IMR-90 (cell line): Measurements from ENCODE around the gene HMGB3. TPM values are rescaled to one million over a fixed set of nuclear protein-coding genes. Genes with fewer than 3 reads are reported as not detected.

Experiments
- ATAC-seq: fragments of 200-7000 bp; cut with Tn5 transposase; 2 replicates; pipeline ENCODE4 v1.9.1; 2020; ENCODE audit warnings: low read depth, mild to moderate bottlenecking, moderate library complexity
- BruUV-seq: library from RNA; stranded (reverse); fragments of 400-500 nt; replicated peaks from 2 replicates; lab custom pipeline; 2021; lab: Mats Ljungman, UMichigan
- CTCF ChIA-PET: fragments of 300-600 bp; formaldehyde crosslinking; extraction: SDS; loops from one replicate; lab custom pipeline; 2021; ENCODE audit warnings: antibody characterized with exemption; lab: Yijun Ruan, JAX
- POLR2A ChIA-PET: fragments of 300-600 bp; sonication (Branson Sonifier 250); formaldehyde crosslinking; loops from one replicate; lab custom pipeline; 2022; ENCODE audit warnings: antibody characterized with exemption; ENCODE audit not compliant: unreplicated experiment; lab: Charles Lee
- DNase-seq: peaks from one replicate; pipeline ENCODE4 v3.0.0; 2013
- H2AFZ ChIP-seq: replicated peaks from 2 replicates; pipeline ENCODE3; 2013; ENCODE audit warnings: low read length, mild to moderate bottlenecking; ENCODE audit not compliant: poor library complexity
- H2AK5ac ChIP-seq: 2 replicates; pipeline ENCODE4 v1.6.1; 2013; ENCODE audit warnings: low read depth, low read length, inconsistent platforms
- H2AK9ac ChIP-seq: replicated peaks from 2 replicates; pipeline ENCODE3; 2013; ENCODE audit warnings: mild to moderate bottlenecking, low read depth, low read length, moderate library complexity; ENCODE audit not compliant: poor library complexity
- H2BK120ac ChIP-seq: 2 replicates; pipeline ENCODE4 v1.6.1; 2013; ENCODE audit warnings: low read depth, low read length, inconsistent platforms
- H2BK15ac ChIP-seq: 3 replicates; pipeline ENCODE4 v1.6.1; 2013; ENCODE audit warnings: low read depth, low read length, inconsistent platforms
- H2BK20ac ChIP-seq: 2 replicates; pipeline ENCODE4 v1.6.1; 2013; ENCODE audit warnings: low read depth, mild to moderate bottlenecking, inconsistent platforms, low read length, moderate library complexity
- H2BK5ac ChIP-seq: 2 replicates; pipeline ENCODE4 v1.6.1; 2013; ENCODE audit warnings: mild to moderate bottlenecking, low read depth, low read length, inconsistent platforms; ENCODE audit not compliant: poor library complexity, severe bottlenecking
- H3K14ac ChIP-seq: replicated peaks from 2 replicates; pipeline ENCODE4 v1.6.1; 2013; ENCODE audit warnings: low read depth, low read length, inconsistent platforms
- H3K18ac ChIP-seq: 2 replicates; pipeline ENCODE4 v1.6.1; 2013; ENCODE audit warnings: low read depth, low read length, control low read depth
- H3K23ac ChIP-seq: 2 replicates; pipeline ENCODE4 v1.6.1; 2013; ENCODE audit warnings: low read depth, low read length, inconsistent platforms
- H3K27ac ChIP-seq: 2 replicates; pipeline ENCODE4 v1.5.1; 2013; ENCODE audit warnings: mild to moderate bottlenecking, control low read depth, low read length; ENCODE audit not compliant: insufficient read depth
- H3K27me3 ChIP-seq: 2 replicates; pipeline ENCODE4 v1.6.1; 2013; ENCODE audit warnings: low read length; ENCODE audit not compliant: control insufficient read depth, insufficient read depth
- H3K36me3 ChIP-seq: 2 replicates; pipeline ENCODE4 v1.6.1; 2013; ENCODE audit warnings: low read length, mixed read lengths; ENCODE audit not compliant: control insufficient read depth, insufficient read depth
- H3K4ac ChIP-seq: 2 replicates; pipeline ENCODE4 v1.6.1; 2013; ENCODE audit warnings: low read depth, low read length, inconsistent platforms
- H3K4me1 ChIP-seq: 2 replicates; pipeline ENCODE4 v1.6.1; 2013; ENCODE audit warnings: low read length, mixed read lengths; ENCODE audit not compliant: control insufficient read depth, insufficient read depth
- H3K4me2 ChIP-seq: 2 replicates; pipeline ENCODE4 v1.6.1; 2013; ENCODE audit warnings: low read depth, mild to moderate bottlenecking, control low read depth, low read length, moderate library complexity
- H3K4me3 ChIP-seq: 2 replicates; pipeline ENCODE4 v1.5.1; 2013; ENCODE audit warnings: low read depth, mild to moderate bottlenecking, control low read depth, low read length, moderate library complexity; ENCODE audit not compliant: insufficient read depth
- H3K56ac ChIP-seq: 2 replicates; pipeline ENCODE4 v1.6.1; 2013; ENCODE audit warnings: low read length, inconsistent platforms; ENCODE audit not compliant: insufficient read depth; ENCODE audit errors: extremely low read depth
- H3K79me1 ChIP-seq, 2 experiments: 2 replicates each; pipeline ENCODE4 v1.6.1; 2013; ENCODE audit warnings: low read length in 2 of 2, inconsistent platforms in 1 of 2, low read depth in 1 of 2
- H3K9ac ChIP-seq: 2 replicates; pipeline ENCODE4 v1.6.1; 2013; ENCODE audit warnings: low read depth, low read length, control low read depth
- H3K9me1 ChIP-seq: 2 replicates; pipeline ENCODE4 v1.6.1; 2013; ENCODE audit warnings: low read length, inconsistent platforms; ENCODE audit not compliant: insufficient read depth
- H3K9me3 ChIP-seq: 2 replicates; pipeline ENCODE4 v1.6.1; 2013; ENCODE audit warnings: low read length; ENCODE audit not compliant: control insufficient read depth, insufficient read depth
- H4K20me1 ChIP-seq: 2 replicates; pipeline ENCODE4 v1.6.1; 2013; ENCODE audit warnings: low read length, inconsistent platforms; ENCODE audit not compliant: insufficient read depth
- H4K5ac ChIP-seq: 2 replicates; pipeline ENCODE4 v1.6.1; 2013; ENCODE audit warnings: mild to moderate bottlenecking, low read depth, low read length, control low read depth
- H4K8ac ChIP-seq, 2 experiments: 2 replicates each; pipeline ENCODE4 v1.6.1; 2013; ENCODE audit warnings: low read depth in 2 of 2, low read length in 2 of 2, control low read depth in 1 of 2, inconsistent platforms in 1 of 2
- H4K91ac ChIP-seq: 2 replicates; pipeline ENCODE4 v1.6.1; 2013; ENCODE audit warnings: low read depth, low read length, inconsistent platforms; ENCODE audit not compliant: insufficient read depth
- BHLHE40 ChIP-seq: fragments of 150-350 bp; IDR thresholded peaks from 2 replicates; pipeline ENCODE4 v1.6.1; 2016; ENCODE audit warnings: mild to moderate bottlenecking, low read depth, low read length
- CEBPB ChIP-seq: IDR thresholded peaks from 2 replicates; pipeline ENCODE4 v1.6.1; 2012; ENCODE audit warnings: low read depth, low read length, improper control_type of control experiment
- FOS ChIP-seq: fragments of 150-350 bp; IDR thresholded peaks from 2 replicates; pipeline ENCODE4 v1.6.1; 2016; ENCODE audit warnings: low read depth, low read length
- MAFK ChIP-seq: IDR thresholded peaks from 2 replicates; pipeline ENCODE4 v1.6.1; 2012; ENCODE audit warnings: low read depth, low read length, improper control_type of control experiment
- MAZ ChIP-seq: IDR thresholded peaks from 2 replicates; pipeline ENCODE4 v1.6.1; 2012; ENCODE audit warnings: low read depth, mild to moderate bottlenecking, low read length, improper control_type of control experiment, moderate library complexity, borderline replicate concordance
- NFE2L2 ChIP-seq: fragments of 150-350 bp; IDR thresholded peaks from 2 replicates; pipeline ENCODE4 v1.6.1; 2016; ENCODE audit warnings: low read depth, mild to moderate bottlenecking, low read length
- POLR2A ChIP-seq: IDR thresholded peaks from 2 replicates; pipeline ENCODE4 v1.6.1; 2012; ENCODE audit warnings: mild to moderate bottlenecking, low read depth, low read length
- RAD21 ChIP-seq: IDR thresholded peaks from 2 replicates; pipeline ENCODE4 v1.6.1; 2012; ENCODE audit warnings: low read length, improper control_type of control experiment
- RCOR1 ChIP-seq: IDR thresholded peaks from 2 replicates; pipeline ENCODE4 v1.6.1; 2012; ENCODE audit warnings: mild to moderate bottlenecking, low read length, improper control_type of control experiment; ENCODE audit not compliant: insufficient replicate concordance
- SMC3 ChIP-seq: fragments of 150-350 bp; IDR thresholded peaks from 2 replicates; pipeline ENCODE4 v1.6.1; 2016; ENCODE audit warnings: low read depth, mild to moderate bottlenecking, antibody characterized with exemption, low read length, moderate library complexity
- WGBS, 2 experiments: methylation state at CpG; one replicate each; pipeline versions ENCODE4 v1.1.5 to v1.1.7; 2013; ENCODE audit warnings: missing lambda C conversion rate in 2 of 2; ENCODE audit not compliant: insufficient read length in 1 of 2; ENCODE audit errors: extremely low coverage in 2 of 2; 5-methylcytosine and 5-hydroxymethylcytosine counted together
- dilution Hi-C: fragments of 300-500 bp; cut with HindIII; formaldehyde crosslinking; loops from one replicate; pipeline ENCODE4 v1.14.3; 2018; ENCODE audit warnings: low sequenced_read_pairs; ENCODE audit not compliant: unreplicated experiment
- in situ Hi-C: fragments of 300-500 bp; cut with MboI; formaldehyde crosslinking; loops from 3 replicates; pipeline ENCODE4 v1.14.3; 2019; ENCODE audit warnings: low sequenced_read_pairs, inconsistent platforms, mixed read lengths
- intact Hi-C: fragments of 100-400 bp; cut with micrococcal nuclease; formaldehyde crosslinking; loops from 2 replicates; pipeline ENCODE4 v1.10.0; 2022
- polyA plus RNA-seq, 3 experiments: library from polyadenylated mRNA; depleted of rRNA; stranded (reverse); fragments of >200 nt; gene quantifications; 2 replicates each; pipeline ENCODE4 v1.2.3, GENCODE V29; 2012; ENCODE audit warnings: low replicate concordance in 1 of 3
- total RNA-seq: library from RNA; depleted of rRNA; stranded (reverse); fragments of >200 nt; gene quantifications from 2 replicates; pipeline ENCODE4 v1.2.3, GENCODE V29; 2012
- TF ChIP-seq, protein P1 (sequence below): conservative IDR thresholded peaks from 2 replicates; pipeline ENCODE4 v1.5.1; 2012; ENCODE audit warnings: mild to moderate bottlenecking, low read depth, low read length, improper control_type of control experiment

The HMGB3 gene
- total and polyA plus RNA-seq, 2 of the 4 experiments (the other 2 are of a cell fraction): 14.7 to 21.3 TPM

DNA sequence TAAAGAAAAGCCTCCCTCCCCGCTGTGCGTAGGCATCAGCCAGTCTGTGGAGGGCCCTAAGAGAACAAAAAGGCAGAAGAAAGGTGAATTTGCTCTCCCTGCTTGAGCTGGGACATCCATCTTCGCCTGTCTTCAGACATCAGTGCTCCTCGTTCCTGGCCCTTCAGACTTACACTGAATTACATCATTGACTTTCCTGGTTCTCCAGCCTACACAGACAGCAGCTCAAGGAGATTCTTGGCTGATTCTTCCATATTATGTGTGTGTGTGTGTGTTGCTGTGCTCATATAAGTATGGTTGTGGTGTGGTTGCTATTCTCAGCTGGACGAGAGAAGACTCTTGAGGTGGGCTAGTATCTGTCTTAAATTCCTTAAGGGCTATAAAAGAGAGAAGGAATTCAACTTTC, 49.2 kb upstream of the HMGB3 start:
- no peak for TF ChIP-seq CEBPB
- no peak for TF ChIP-seq FOS
- TF ChIP-seq, protein P1, sequence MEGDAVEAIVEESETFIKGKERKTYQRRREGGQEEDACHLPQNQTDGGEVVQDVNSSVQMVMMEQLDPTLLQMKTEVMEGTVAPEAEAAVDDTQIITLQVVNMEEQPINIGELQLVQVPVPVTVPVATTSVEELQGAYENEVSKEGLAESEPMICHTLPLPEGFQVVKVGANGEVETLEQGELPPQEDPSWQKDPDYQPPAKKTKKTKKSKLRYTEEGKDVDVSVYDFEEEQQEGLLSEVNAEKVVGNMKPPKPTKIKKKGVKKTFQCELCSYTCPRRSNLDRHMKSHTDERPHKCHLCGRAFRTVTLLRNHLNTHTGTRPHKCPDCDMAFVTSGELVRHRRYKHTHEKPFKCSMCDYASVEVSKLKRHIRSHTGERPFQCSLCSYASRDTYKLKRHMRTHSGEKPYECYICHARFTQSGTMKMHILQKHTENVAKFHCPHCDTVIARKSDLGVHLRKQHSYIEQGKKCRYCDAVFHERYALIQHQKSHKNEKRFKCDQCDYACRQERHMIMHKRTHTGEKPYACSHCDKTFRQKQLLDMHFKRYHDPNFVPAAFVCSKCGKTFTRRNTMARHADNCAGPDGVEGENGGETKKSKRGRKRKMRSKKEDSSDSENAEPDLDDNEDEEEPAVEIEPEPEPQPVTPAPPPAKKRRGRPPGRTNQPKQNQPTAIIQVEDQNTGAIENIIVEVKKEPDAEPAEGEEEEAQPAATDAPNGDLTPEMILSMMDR: no peak
- TF ChIP-seq NFE2L2: no peak
- TF ChIP-seq RAD21: no peak
- no peak for TF ChIP-seq MAFK
- TF ChIP-seq POLR2A: no peak
- no peak for TF ChIP-seq BHLHE40
- TF ChIP-seq MAZ: no peak
- no peak for TF ChIP-seq SMC3
- TF ChIP-seq RCOR1: no peak
- no TSS peak for BruUV-seq
- Histone ChIP-seq H2BK15ac (no peak overlapping the region), H2BK120ac (no peak overlapping the region), H2BK5ac (no peak overlapping the region), H3K56ac (no peak overlapping the region), H3K23ac (no peak overlapping the region), H2AFZ (no peak overlapping the region), H2AK9ac (no peak overlapping the region), H3K4ac (no peak overlapping the region), H3K9me3 (peaks cover 2% of the 10 kb centered on the region; the same call in 1 of the 2 replicates), H3K9me1 (no peaks in the 10 kb centered on the region), H3K36me3 (no peaks in the 10 kb centered on the region), H3K4me1 (no peaks in the 10 kb centered on the region), H3K27ac (no peak overlapping the region), H2BK20ac (no peak overlapping the region), H3K14ac (no peak overlapping the region), H3K4me3 (no peak overlapping the region), H4K20me1 (no peaks in the 10 kb centered on the region), H4K5ac (no peak overlapping the region), H2AK5ac (no peak overlapping the region), H3K4me2 (no peak overlapping the region), H4K8ac (no peak overlapping the region), H4K91ac (no peak overlapping the region), H3K27me3 (no peaks in the 10 kb centered on the region; the same call in 1 of the 2 replicates), H3K9ac (no peak overlapping the region), H3K18ac (no peak overlapping the region), H3K79me1 (no peaks in the 10 kb centered on the region)
- dilution Hi-C loops: no loop called here
- CTCF ChIA-PET: no interaction called here
- intact Hi-C loops: no loop called here
- WGBS, 2 experiments: 80% methylated on average over 1 of the region's 5 CpGs; no CpG with 5 or more reads in 1 of the 2 experiments
- ATAC-seq (no peak), DNase-seq (no peak)
- POLR2A ChIA-PET: no interaction called here
- in situ Hi-C loops: no loop called here
